Measurements from ENCODE around the gene ABCB8.

The ABCB8 gene

DNA sequence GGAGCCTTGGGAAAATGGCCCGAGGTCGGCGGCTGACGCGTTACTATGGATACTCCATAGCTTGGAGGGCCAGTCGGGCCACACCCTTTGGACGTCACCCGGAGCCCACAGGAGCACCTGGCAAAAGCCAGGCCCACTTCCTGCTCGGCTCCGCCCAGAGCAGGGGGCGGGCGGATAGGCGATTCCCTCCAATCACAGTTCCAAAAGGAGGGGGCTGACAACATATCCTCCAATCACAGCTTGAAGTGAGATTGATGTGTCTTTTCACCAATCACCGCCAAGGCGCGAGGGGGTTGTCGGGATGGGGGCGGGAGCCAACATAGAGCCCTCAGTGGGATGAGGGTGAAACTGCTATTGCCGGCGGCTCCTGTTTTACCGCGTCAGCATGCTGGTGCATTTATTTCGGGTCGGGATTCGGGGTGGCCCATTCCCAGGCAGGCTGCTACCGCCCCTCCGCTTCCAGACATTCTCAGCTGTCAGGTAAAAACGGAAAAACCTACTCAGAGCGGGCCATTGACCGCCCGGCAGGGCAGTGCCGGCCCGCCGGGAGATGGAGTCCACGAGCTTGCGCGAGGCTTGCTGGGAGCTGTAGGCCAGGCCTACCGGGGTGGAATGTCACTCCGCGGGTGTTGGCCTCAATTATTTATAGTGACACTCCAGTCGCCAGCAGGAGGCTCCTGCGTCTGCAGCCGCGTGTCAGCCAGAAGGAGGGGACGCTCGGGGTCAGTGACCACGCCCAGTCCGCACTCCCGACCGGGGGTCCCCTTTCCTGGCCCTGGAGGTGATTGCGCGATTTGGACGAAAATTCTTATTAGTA, at the start of gene ABCB8:
Gene ABCB8 (plus strand): TSS at position 320 of the 817 bp plus-strand sequence. CDS start 66 bp downstream, at position 386.
- H3K4me3 ChIP-seq (ENCODE audit: low read length in 2 of 2), result peak within 1 kb of the TSS; percentile 90 to 94
- H3K4me1 ChIP-seq (ENCODE audit: control insufficient read depth in 2 of 2, insufficient read depth in 2 of 2, low read length in 2 of 2), result peaks cover 6 to 9% of the 10 kb centered on the region in 2 donors
- H3K9ac ChIP-seq (ENCODE audit: low read depth in 1 of 2, low read length in 2 of 2), result peak within 1 kb of the TSS; percentile 73 to 75
- H3K27me3 ChIP-seq (ENCODE audit: control insufficient read depth in 2 of 2, insufficient read depth in 2 of 2, low read length in 2 of 2), result no peaks in the 10 kb centered on the region
- no peaks in the 10 kb centered on the region for H3K9me3 ChIP-seq (ENCODE audit: control insufficient read depth in 2 of 2, low read length in 2 of 2)
- H3K36me3 ChIP-seq (ENCODE audit: control insufficient read depth in 2 of 2, insufficient read depth in 2 of 2, low read length in 2 of 2), result peaks cover 0 to 8% of the 10 kb centered on the region in 2 donors
- peak within 1 kb of the TSS; percentile 86 to 87 for H3K27ac ChIP-seq (ENCODE audit: low read depth in 2 of 2, low read length in 2 of 2)

GRCh38 chr7:150979713-150980390, 48.4 kb upstream of the ABCB8 start:
- H3K4me1 ChIP-seq (ENCODE audit: control insufficient read depth in 2 of 2, insufficient read depth in 2 of 2, low read length in 2 of 2), result peaks cover 15 to 19% of the 10 kb centered on the region in 2 donors
- peaks cover 23 to 24% of the 10 kb centered on the region in 2 donors for H3K27me3 ChIP-seq (ENCODE audit: control insufficient read depth in 2 of 2, insufficient read depth in 2 of 2, low read length in 2 of 2)
- H3K36me3 ChIP-seq (ENCODE audit: control insufficient read depth in 2 of 2, insufficient read depth in 2 of 2, low read length in 2 of 2), result no peaks in the 10 kb centered on the region
- peak overlapping the region in 1 of 2 donors; percentile 13 for H3K27ac ChIP-seq (ENCODE audit: low read depth in 2 of 2, low read length in 2 of 2)
- H3K9me3 ChIP-seq (ENCODE audit: control insufficient read depth in 2 of 2, low read length in 2 of 2), result no peaks in the 10 kb centered on the region
- no peak overlapping the region for H3K4me3 ChIP-seq (ENCODE audit: low read length in 2 of 2)
- no peak overlapping the region for H3K9ac ChIP-seq (ENCODE audit: low read depth in 1 of 2, low read length in 2 of 2)

GRCh38 chr7:150980663-150981062, 47.6 kb upstream of the ABCB8 start:
- Histone ChIP-seq H3K27me3 (ENCODE audit: control insufficient read depth in 2 of 2, insufficient read depth in 2 of 2, low read length in 2 of 2) (peaks cover 23 to 24% of the 10 kb centered on the region in 2 donors), H3K27ac (ENCODE audit: low read depth in 2 of 2, low read length in 2 of 2) (no peak overlapping the region)

GRCh38 chr7:150981644-150982043, 46.6 kb upstream of the ABCB8 start:
- H3K4me3 ChIP-seq (ENCODE audit: low read length in 2 of 2), result no peak overlapping the region
- no peaks in the 10 kb centered on the region for H3K36me3 ChIP-seq (ENCODE audit: control insufficient read depth in 2 of 2, insufficient read depth in 2 of 2, low read length in 2 of 2)

More at GRCh38 chr7:150980663-150981062, 47.6 kb upstream of the ABCB8 start:
- Histone ChIP-seq H3K9ac (ENCODE audit: low read depth in 1 of 2, low read length in 2 of 2) (no peak overlapping the region), H3K36me3 (ENCODE audit: control insufficient read depth in 2 of 2, insufficient read depth in 2 of 2, low read length in 2 of 2) (no peaks in the 10 kb centered on the region), H3K4me1 (ENCODE audit: control insufficient read depth in 2 of 2, insufficient read depth in 2 of 2, low read length in 2 of 2) (peaks cover 7 to 11% of the 10 kb centered on the region in 2 donors), H3K9me3 (ENCODE audit: control insufficient read depth in 2 of 2, low read length in 2 of 2) (no peaks in the 10 kb centered on the region), H3K4me3 (ENCODE audit: low read length in 2 of 2) (no peak overlapping the region)

DNA sequence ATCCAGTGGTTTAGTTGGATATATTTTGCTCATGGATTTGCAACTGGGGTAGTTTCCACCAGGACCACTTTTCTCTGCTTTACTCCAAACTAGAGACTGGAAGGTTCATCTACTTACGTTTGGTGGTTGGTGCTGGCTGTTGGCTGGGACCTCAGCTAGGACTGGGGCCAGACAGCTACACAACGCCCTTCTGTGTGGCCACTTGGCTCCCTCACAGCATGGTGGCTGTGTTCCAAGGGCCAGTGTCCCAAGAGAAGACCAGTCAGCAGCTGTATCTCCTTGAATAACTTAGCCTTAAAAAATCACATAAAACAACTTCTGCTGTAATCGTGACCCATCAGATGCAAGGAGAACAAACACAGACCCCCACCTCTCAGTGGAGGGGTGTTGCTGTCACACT, 45.9 kb upstream of the ABCB8 start:
- Histone ChIP-seq H3K9ac (ENCODE audit: low read depth in 1 of 2, low read length in 2 of 2) (no peak overlapping the region), H3K27ac (ENCODE audit: low read depth in 2 of 2, low read length in 2 of 2) (no peak overlapping the region), H3K36me3 (ENCODE audit: control insufficient read depth in 2 of 2, insufficient read depth in 2 of 2, low read length in 2 of 2) (no peaks in the 10 kb centered on the region), H3K4me1 (ENCODE audit: control insufficient read depth in 2 of 2, insufficient read depth in 2 of 2, low read length in 2 of 2) (peaks cover 2 to 3% of the 10 kb centered on the region in 2 donors), H3K27me3 (ENCODE audit: control insufficient read depth in 2 of 2, insufficient read depth in 2 of 2, low read length in 2 of 2) (peaks cover 16 to 25% of the 10 kb centered on the region in 2 donors), H3K4me3 (ENCODE audit: low read length in 2 of 2) (no peak overlapping the region), H3K9me3 (ENCODE audit: control insufficient read depth in 2 of 2, low read length in 2 of 2) (no peaks in the 10 kb centered on the region)

More at GRCh38 chr7:150981644-150982043, 46.6 kb upstream of the ABCB8 start:
- Histone ChIP-seq H3K4me1 (ENCODE audit: control insufficient read depth in 2 of 2, insufficient read depth in 2 of 2, low read length in 2 of 2) (peaks cover 2 to 9% of the 10 kb centered on the region in 2 donors), H3K27ac (ENCODE audit: low read depth in 2 of 2, low read length in 2 of 2) (no peak overlapping the region), H3K9ac (ENCODE audit: low read depth in 1 of 2, low read length in 2 of 2) (no peak overlapping the region), H3K27me3 (ENCODE audit: control insufficient read depth in 2 of 2, insufficient read depth in 2 of 2, low read length in 2 of 2) (peaks cover 23 to 30% of the 10 kb centered on the region in 2 donors), H3K9me3 (ENCODE audit: control insufficient read depth in 2 of 2, low read length in 2 of 2) (no peaks in the 10 kb centered on the region)

- Histone ChIP-seq H3K27ac (ENCODE audit: low read depth in 2 of 2, low read length in 2 of 2) (no peak overlapping the region), H3K27me3 (ENCODE audit: control insufficient read depth in 2 of 2, insufficient read depth in 2 of 2, low read length in 2 of 2) (peaks cover 11 to 24% of the 10 kb centered on the region in 2 donors), H3K9ac (ENCODE audit: low read depth in 1 of 2, low read length in 2 of 2) (no peak overlapping the region), H3K36me3 (ENCODE audit: control insufficient read depth in 2 of 2, insufficient read depth in 2 of 2, low read length in 2 of 2) (no peaks in the 10 kb centered on the region), H3K9me3 (ENCODE audit: control insufficient read depth in 2 of 2, low read length in 2 of 2) (no peaks in the 10 kb centered on the region), H3K4me1 (ENCODE audit: control insufficient read depth in 2 of 2, insufficient read depth in 2 of 2, low read length in 2 of 2) (peaks cover 2 to 8% of the 10 kb centered on the region in 2 donors), H3K4me3 (ENCODE audit: low read length in 2 of 2) (no peak overlapping the region)
Measured at GRCh38 chr7:150983893-150984368, 44.3 kb upstream of the ABCB8 start.

DNA sequence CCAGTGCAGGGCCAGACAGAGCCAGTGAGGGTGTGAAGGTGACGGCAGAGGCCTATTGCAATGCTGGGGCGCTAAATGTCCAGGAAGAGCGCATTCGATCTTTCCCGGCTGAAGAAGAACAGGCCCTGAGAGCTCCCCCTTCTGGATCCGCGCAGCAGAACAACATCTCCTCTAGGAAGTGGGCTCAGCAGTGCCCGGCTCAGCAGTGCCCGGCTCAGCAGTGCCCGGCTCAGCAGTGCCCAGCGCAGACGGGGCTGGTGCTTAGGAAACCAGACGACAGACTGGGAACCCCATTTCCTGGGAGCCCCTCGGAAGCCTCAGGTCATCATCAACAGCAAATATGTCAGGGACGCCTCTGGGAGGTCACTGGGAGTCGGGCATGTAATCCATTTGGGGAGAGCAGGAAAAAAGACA, 42.1 kb upstream of the ABCB8 start:
- H3K27ac ChIP-seq (ENCODE audit: low read depth in 2 of 2, low read length in 2 of 2), result no peak overlapping the region
- H3K9me3 ChIP-seq (ENCODE audit: control insufficient read depth in 2 of 2, low read length in 2 of 2), result no peaks in the 10 kb centered on the region
- H3K4me1 ChIP-seq (ENCODE audit: control insufficient read depth in 2 of 2, insufficient read depth in 2 of 2, low read length in 2 of 2), result peaks cover 2 to 8% of the 10 kb centered on the region in 2 donors
- H3K36me3 ChIP-seq (ENCODE audit: control insufficient read depth in 2 of 2, insufficient read depth in 2 of 2, low read length in 2 of 2), result no peaks in the 10 kb centered on the region
- peaks cover 0 to 15% of the 10 kb centered on the region in 2 donors for H3K27me3 ChIP-seq (ENCODE audit: control insufficient read depth in 2 of 2, insufficient read depth in 2 of 2, low read length in 2 of 2)
- H3K9ac ChIP-seq (ENCODE audit: low read depth in 1 of 2, low read length in 2 of 2), result no peak overlapping the region
- no peak overlapping the region for H3K4me3 ChIP-seq (ENCODE audit: low read length in 2 of 2)

- H3K4me3 ChIP-seq (ENCODE audit: low read length in 2 of 2), result no peak overlapping the region
- H3K27ac ChIP-seq (ENCODE audit: low read depth in 2 of 2, low read length in 2 of 2), result no peak overlapping the region
- H3K27me3 ChIP-seq (ENCODE audit: control insufficient read depth in 2 of 2, insufficient read depth in 2 of 2, low read length in 2 of 2), result peaks cover 0 to 15% of the 10 kb centered on the region in 2 donors
- H3K9ac ChIP-seq (ENCODE audit: low read depth in 1 of 2, low read length in 2 of 2), result no peak overlapping the region
- no peaks in the 10 kb centered on the region for H3K36me3 ChIP-seq (ENCODE audit: control insufficient read depth in 2 of 2, insufficient read depth in 2 of 2, low read length in 2 of 2)
- no peaks in the 10 kb centered on the region for H3K9me3 ChIP-seq (ENCODE audit: control insufficient read depth in 2 of 2, low read length in 2 of 2)
- peaks cover 2 to 8% of the 10 kb centered on the region in 2 donors for H3K4me1 ChIP-seq (ENCODE audit: control insufficient read depth in 2 of 2, insufficient read depth in 2 of 2, low read length in 2 of 2)
Measured at GRCh38 chr7:150986556-150986955, 41.7 kb upstream of the ABCB8 start.

- Histone ChIP-seq H3K9ac (ENCODE audit: low read depth in 1 of 2, low read length in 2 of 2) (no peak overlapping the region), H3K27ac (ENCODE audit: low read depth in 2 of 2, low read length in 2 of 2) (peak overlapping the region in 1 of 2 donors; percentile 48), H3K36me3 (ENCODE audit: control insufficient read depth in 2 of 2, insufficient read depth in 2 of 2, low read length in 2 of 2) (no peaks in the 10 kb centered on the region), H3K27me3 (ENCODE audit: control insufficient read depth in 2 of 2, insufficient read depth in 2 of 2, low read length in 2 of 2) (peaks cover 0 to 10% of the 10 kb centered on the region in 2 donors), H3K9me3 (ENCODE audit: control insufficient read depth in 2 of 2, low read length in 2 of 2) (no peaks in the 10 kb centered on the region), H3K4me3 (ENCODE audit: low read length in 2 of 2) (no peak overlapping the region), H3K4me1 (ENCODE audit: control insufficient read depth in 2 of 2, insufficient read depth in 2 of 2, low read length in 2 of 2) (peaks cover 2 to 8% of the 10 kb centered on the region in 2 donors)
Measured at GRCh38 chr7:150988230-150989226, 39.7 kb upstream of the ABCB8 start.

Data from mucosa of rectum (tissue), 2 donors.